H1 (cell line): Measurements from ENCODE around the gene CABP5. TPM values are rescaled to one million over a fixed set of nuclear protein-coding genes. Genes with fewer than 3 reads are reported as not detected.
A peak's percentile ranks its signal among the peaks of the same experiment; 100 is the strongest.

Experiments used
- CTCF ChIA-PET: fragments of 300-600 bp; sonication (Branson Sonifier 250); formaldehyde crosslinking; loops from one replicate; lab custom pipeline; 2021; ENCODE audit not compliant: partially characterized antibody; lab: Charles Lee
- POLR2A ChIA-PET: fragments of 300-600 bp; sonication (Branson Sonifier 250); formaldehyde crosslinking; loops from one replicate; lab custom pipeline; 2021; ENCODE audit warnings: inconsistent platforms; ENCODE audit not compliant: partially characterized antibody; lab: Charles Lee
- DNase-seq, 2 experiments: peaks; one replicate each; pipeline versions ENCODE4 v3.0.0 to v3.0.0-alpha.2; 2010 to 2022; ENCODE audit warnings: low spot score in 2 of 2, low read depth in 1 of 2, mixed read lengths in 1 of 2
- FAIRE-seq: peaks from 2 replicates; lab custom pipeline; 2011; peaks lifted over from hg19 to GRCh38; lab: Jason Lieb, UNC
- H2AFZ ChIP-seq: 2 replicates; pipeline ENCODE4 v1.8.1; 2012; ENCODE audit warnings: low read length, inconsistent platforms
- H2AK5ac ChIP-seq: 2 replicates; pipeline ENCODE4 v1.6.1; 2013; ENCODE audit warnings: low read depth, low read length
- H2BK120ac ChIP-seq: replicated peaks from 2 replicates; pipeline ENCODE3; 2013; ENCODE audit warnings: low read depth, low read length, inconsistent platforms
- H2BK12ac ChIP-seq: 2 replicates; pipeline ENCODE4 v1.6.1; 2013; ENCODE audit warnings: low read depth, low read length
- H2BK15ac ChIP-seq: 2 replicates; pipeline ENCODE4 v1.6.1; 2013; ENCODE audit warnings: low read length
- H2BK20ac ChIP-seq: 2 replicates; pipeline ENCODE4 v1.6.1; 2013; ENCODE audit warnings: low read length
- H2BK5ac ChIP-seq: 2 replicates; pipeline ENCODE4 v1.6.1; 2013; ENCODE audit warnings: low read depth, low read length
- H3K14ac ChIP-seq: 2 replicates; pipeline ENCODE4 v1.6.1; 2013; ENCODE audit warnings: inconsistent platforms; ENCODE audit not compliant: insufficient read length
- H3K18ac ChIP-seq: 2 replicates; pipeline ENCODE4 v1.6.1; 2013; ENCODE audit warnings: low read length; ENCODE audit errors: extremely low read depth
- H3K23ac ChIP-seq: 2 replicates; pipeline ENCODE4 v1.6.1; 2013; ENCODE audit warnings: inconsistent platforms; ENCODE audit not compliant: insufficient read length
- H3K23me2 ChIP-seq: 2 replicates; pipeline ENCODE4 v1.6.1; 2013; ENCODE audit warnings: low read depth, low read length
- H3K27ac ChIP-seq: 2 replicates; pipeline ENCODE4 v1.6.1; 2011; ENCODE audit warnings: low read depth, low read length, inconsistent platforms
- H3K27me3 ChIP-seq, 4 experiments: replicated peaks in 1 of 4; 1 replicate in 1 of 4; 2 replicates in 3 of 4; pipeline versions ENCODE4 v1.6.1 to v1.8.1; 2011 to 2013; ENCODE audit warnings: low read length in 3 of 4, mild to moderate bottlenecking in 3 of 4, inconsistent platforms in 2 of 4, mixed read lengths in 2 of 4, moderate library complexity in 1 of 4; ENCODE audit not compliant: control insufficient read depth in 3 of 4, insufficient read depth in 3 of 4; ENCODE audit errors: extremely low read depth in 1 of 4
- H3K36me3 ChIP-seq, 4 experiments: 2 replicates each; pipeline versions ENCODE4 v1.6.1 to v1.8.1; 2011 to 2013; ENCODE audit warnings: mild to moderate bottlenecking in 4 of 4, low read length in 3 of 4, moderate library complexity in 2 of 4, control low read depth in 1 of 4, inconsistent platforms in 1 of 4; ENCODE audit not compliant: insufficient read depth in 4 of 4, control insufficient read depth in 2 of 4
- H3K4ac ChIP-seq: replicated peaks from 2 replicates; pipeline ENCODE3; 2013; ENCODE audit warnings: low read length, low read depth, mixed read lengths, inconsistent platforms; ENCODE audit not compliant: insufficient read length
- H3K4me1 ChIP-seq, 4 experiments: replicated peaks in 1 of 4; 1 replicate in 1 of 4; 2 replicates in 3 of 4; pipeline versions ENCODE4 v1.6.1 to v1.8.1; 2011 to 2013; ENCODE audit warnings: low read length in 3 of 4, inconsistent platforms in 2 of 4, mixed read lengths in 1 of 4; ENCODE audit not compliant: insufficient read depth in 4 of 4, control insufficient read depth in 3 of 4
- H3K4me2 ChIP-seq, 2 experiments: 2 replicates each; pipeline versions ENCODE4 v1.6.1 to v1.8.1; 2011 to 2013; ENCODE audit warnings: low read depth in 2 of 2, low read length in 2 of 2, control low read depth in 1 of 2, inconsistent platforms in 1 of 2, mild to moderate bottlenecking in 1 of 2; ENCODE audit not compliant: insufficient read depth in 1 of 2
- H3K4me3 ChIP-seq, 4 experiments: fragments of 200-600, 300-600 bp in 1 of 4; sonication (generic), shearing (Covaris generic), sonication (Bioruptor Twin) in 1 of 4; 2 replicates each; pipeline versions ENCODE4 v1.5.1 to v1.8.1; 2011 to 2016; ENCODE audit warnings: low read length in 4 of 4, low read depth in 3 of 4, control low read depth in 2 of 4, inconsistent platforms in 2 of 4, mild to moderate bottlenecking in 2 of 4, mixed read lengths in 1 of 4, moderate library complexity in 1 of 4; ENCODE audit not compliant: insufficient read depth in 2 of 4; ENCODE audit errors: extremely low read depth in 1 of 4
- H3K56ac ChIP-seq: replicated peaks from 2 replicates; pipeline ENCODE3; 2013; ENCODE audit warnings: low read depth, mild to moderate bottlenecking, mixed read lengths, low read length, inconsistent platforms; ENCODE audit not compliant: insufficient read length
- H3K79me1 ChIP-seq: 2 replicates; pipeline ENCODE4 v1.6.1; 2013; ENCODE audit warnings: low read depth, low read length, control low read depth
- H3K79me2 ChIP-seq, 2 experiments: 2 replicates each; pipeline versions ENCODE4 v1.6.1 to v1.8.1; 2012 to 2013; ENCODE audit warnings: low read length in 2 of 2, mild to moderate bottlenecking in 2 of 2, inconsistent platforms in 1 of 2; ENCODE audit not compliant: insufficient read depth in 2 of 2, control insufficient read depth in 1 of 2
- H3K9ac ChIP-seq, 4 experiments: replicated peaks in 1 of 4; 1 replicate in 1 of 4; 2 replicates in 3 of 4; pipeline versions ENCODE4 v1.6.1 to v1.8.1; 2011 to 2013; ENCODE audit warnings: low read depth in 3 of 4, low read length in 3 of 4, control low read depth in 2 of 4, mild to moderate bottlenecking in 2 of 4, moderate library complexity in 2 of 4, inconsistent platforms in 1 of 4; ENCODE audit errors: extremely low read depth in 1 of 4
- H3K9me3 ChIP-seq, 2 experiments: 2 replicates each; pipeline versions ENCODE4 v1.6.1 to v1.8.1; 2012 to 2013; ENCODE audit warnings: mild to moderate bottlenecking in 2 of 2, moderate library complexity in 2 of 2, control low read depth in 1 of 2, inconsistent platforms in 1 of 2, low read depth in 1 of 2, low read length in 1 of 2, mixed read lengths in 1 of 2; ENCODE audit not compliant: insufficient read depth in 2 of 2
- H4K20me1 ChIP-seq, 2 experiments: replicated peaks in 1 of 2; 2 replicates each; pipeline versions ENCODE3 to v1.8.1; 2011 to 2013; ENCODE audit warnings: inconsistent platforms in 2 of 2, low read length in 2 of 2, mild to moderate bottlenecking in 1 of 2; ENCODE audit not compliant: insufficient read depth in 2 of 2, control insufficient read depth in 1 of 2
- H4K5ac ChIP-seq: 2 replicates; pipeline ENCODE4 v1.6.1; 2013; ENCODE audit warnings: low read length, low read depth, mixed read lengths, inconsistent platforms; ENCODE audit not compliant: insufficient read length
- H4K8ac ChIP-seq: 2 replicates; pipeline ENCODE4 v1.8.0; 2013; ENCODE audit warnings: mild to moderate bottlenecking, moderate library complexity, low read length, inconsistent platforms; ENCODE audit not compliant: insufficient read depth; ENCODE audit errors: extremely low read depth
- H4K91ac ChIP-seq: replicated peaks from 2 replicates; pipeline ENCODE3; 2013; ENCODE audit warnings: low read length, mixed read lengths, inconsistent platforms; ENCODE audit not compliant: insufficient read length
- CREB1 ChIP-seq: IDR thresholded peaks from 2 replicates; pipeline ENCODE4 v1.6.1; 2012; ENCODE audit warnings: inconsistent platforms
- MAFK ChIP-seq: IDR thresholded peaks from 2 replicates; pipeline ENCODE4 v1.6.1; 2012; ENCODE audit warnings: low read depth, mild to moderate bottlenecking, improper control_type of control experiment, low read length
- WGBS, 2 experiments: shearing (Covaris generic) in 1 of 2; methylation state at CpG; one replicate each; pipeline versions ENCODE4 v1.1.6 to v1.1.7; 2013 to 2015; ENCODE audit warnings: low lambda C conversion rate in 2 of 2, mixed read lengths in 2 of 2, inconsistent platforms in 1 of 2, low coverage in 1 of 2, missing lambda C conversion rate in 1 of 2; ENCODE audit not compliant: insufficient replicate concordance in 2 of 2, insufficient coverage in 1 of 2, insufficient read length in 1 of 2; ENCODE audit errors: extremely low coverage in 1 of 2, missing lambda C conversion rate in 1 of 2; 5-methylcytosine and 5-hydroxymethylcytosine counted together
- polyA plus RNA-seq, 7 experiments: library from polyadenylated mRNA; depleted of rRNA in 3 of 7; stranded (reverse) in 5 of 7; unstranded in 2 of 7; fragments of >200 nt in 5 of 7; fragments of 200-250 nt in 2 of 7; gene quantifications; 1 replicate in 5 of 7; 2 replicates in 1 of 7; 4 replicates in 1 of 7; pipeline versions ENCODE4 v1.2.1 to v1.2.3, GENCODE V29; 2011 to 2013; ENCODE audit warnings: missing spikeins in 2 of 7, mixed read lengths in 2 of 7
- total RNA-seq: library from RNA; stranded (reverse); fragmentation: NEBNext Ultra II Directional; extraction: Animal tissue kit (Norgen Biotek cat#: 25700); gene quantifications from 2 replicates; pipeline ENCODE4 v1.2.1, GENCODE V29; 2021

Gene CABP5
- total and polyA plus RNA-seq, 2 of the 8 experiments (the other 6 are each of a cell fraction or from before 2014, with no cell fraction given) = not detected

DNA sequence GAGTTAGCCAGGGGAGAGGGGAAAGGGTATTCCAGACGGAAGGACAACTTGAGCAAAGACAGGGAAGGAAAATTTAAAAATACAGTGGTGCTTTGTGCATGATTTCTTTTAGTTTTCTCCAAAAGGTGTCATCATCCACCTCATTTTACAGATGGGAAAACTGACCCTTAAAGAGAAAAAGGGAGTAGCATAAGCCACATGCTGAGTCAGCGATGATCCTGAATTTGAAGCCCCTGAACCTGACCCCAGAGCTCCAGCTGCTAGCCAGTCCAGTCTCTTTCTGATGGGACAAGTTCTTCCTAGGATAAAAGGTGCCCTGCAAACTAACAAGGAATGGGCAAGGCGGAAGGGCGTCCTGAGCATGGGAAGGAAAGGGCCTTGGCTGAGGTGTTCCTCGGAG lies 10.3 kb downstream of the CABP5 start:
- no peak overlapping the region for H2BK120ac ChIP-seq
- H3K4me1 ChIP-seq = no peaks in the 10 kb centered on the region
- no peak overlapping the region for H2AFZ ChIP-seq
- no peaks in the 10 kb centered on the region for H3K36me3 ChIP-seq
- DNase-seq (no peak), FAIRE-seq (no peak)
- H3K27me3 ChIP-seq = no peaks in the 10 kb centered on the region
- no peak overlapping the region for H4K5ac ChIP-seq
- H2BK5ac ChIP-seq = no peak overlapping the region
- H3K56ac ChIP-seq = no peak overlapping the region
- TF ChIP-seq CREB1 (no peak), MAFK (peak; percentile 53; the same call in 1 of the 2 replicates)
- H4K20me1 ChIP-seq = no peaks in the 10 kb centered on the region
- no peaks in the 10 kb centered on the region for H3K79me1 ChIP-seq
- no peak overlapping the region for H3K4me2 ChIP-seq
- H2BK20ac ChIP-seq = no peak overlapping the region
- H3K9me3 ChIP-seq = peaks cover 4 to 8% of the 10 kb centered on the region in 2 experiments; a peak in 2 of 4 replicates
- H3K79me2 ChIP-seq = no peaks in the 10 kb centered on the region
- CTCF ChIA-PET = interaction anchor here (1.1 to 1.2 kb wide), 2 partner anchors 36 to 69 kb away, joined by 3 to 4 read pairs; no protein-coding TSS in a partner anchor
- no peak overlapping the region for H3K14ac ChIP-seq
- H4K91ac ChIP-seq = no peak overlapping the region
- H3K9ac ChIP-seq = no peak overlapping the region
- no peak overlapping the region for H3K4ac ChIP-seq
- H3K4me3 ChIP-seq = no peak overlapping the region
- H3K18ac ChIP-seq = no peak overlapping the region
- no peak overlapping the region for H2BK12ac ChIP-seq
- no peak overlapping the region for H2AK5ac ChIP-seq
- no peak overlapping the region for H3K23ac ChIP-seq
- POLR2A ChIA-PET = interaction anchor here (0.5 kb wide), 1 partner anchor 239 kb away, joined by 3 read pairs; no protein-coding TSS in a partner anchor
- H2BK15ac ChIP-seq = no peak overlapping the region
- H3K23me2 ChIP-seq = no peaks in the 10 kb centered on the region
- no peak overlapping the region for H3K27ac ChIP-seq
- no peak overlapping the region for H4K8ac ChIP-seq
- 70% methylated on average over 5 of the region's 5 CpGs; no CpG with 5 or more reads in 1 of the 2 experiments for WGBS, 2 experiments
